ENCODE measurements around the gene MRPS34.

Gene MRPS34

DNA sequence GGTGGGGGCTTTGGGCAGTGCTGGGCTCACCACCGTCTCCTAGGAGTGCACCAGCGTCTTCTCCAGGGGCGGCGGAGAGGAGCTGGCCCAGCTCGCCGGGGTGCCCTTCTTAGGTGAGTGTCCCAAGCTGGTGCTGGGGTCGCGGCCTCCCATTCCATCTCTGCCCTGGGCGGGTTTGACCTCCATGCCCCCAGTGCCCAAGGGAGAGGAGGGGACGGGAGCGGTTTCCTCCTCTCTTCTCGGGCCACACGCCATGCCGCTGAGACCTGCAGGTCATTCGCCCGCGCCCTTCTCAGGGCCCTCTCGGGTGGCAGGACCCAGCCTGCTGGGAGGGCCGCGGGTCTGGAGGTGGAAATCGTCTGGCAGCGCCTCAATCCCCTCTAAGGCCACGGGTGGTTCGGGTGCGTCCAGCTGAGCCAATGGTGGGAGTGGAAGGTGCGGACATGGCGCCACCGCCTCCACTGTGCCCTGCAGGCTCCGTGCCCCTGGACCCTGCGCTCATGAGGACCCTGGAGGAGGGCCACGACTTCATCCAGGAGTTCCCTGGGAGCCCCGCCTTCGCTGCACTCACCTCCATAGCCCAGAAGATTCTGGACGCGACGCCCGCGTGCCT, 15.3 kb upstream of the MRPS34 start:
- H3K4me3 ChIP-seq (ENCODE audit: low read depth, low read length, poor library complexity, severe bottlenecking) = no peak overlapping the region
- no peaks in the 10 kb centered on the region for H4K20me1 ChIP-seq (ENCODE audit: insufficient read depth, low read length)
- peaks cover 6% of the 10 kb centered on the region for H3K79me2 ChIP-seq (ENCODE audit: insufficient read depth, low read length)
- peaks cover 7% of the 10 kb centered on the region for H3K4me1 ChIP-seq (ENCODE audit: insufficient read depth, low read length, severe bottlenecking)
- no peak overlapping the region for H3K4me2 ChIP-seq (ENCODE audit: low read length)
- no peak for TF ChIP-seq EZH2 (IDR thresholded peaks at IDR 0.05; ENCODE audit: borderline replicate concordance, low read length)
- TF ChIP-seq, protein P1, sequence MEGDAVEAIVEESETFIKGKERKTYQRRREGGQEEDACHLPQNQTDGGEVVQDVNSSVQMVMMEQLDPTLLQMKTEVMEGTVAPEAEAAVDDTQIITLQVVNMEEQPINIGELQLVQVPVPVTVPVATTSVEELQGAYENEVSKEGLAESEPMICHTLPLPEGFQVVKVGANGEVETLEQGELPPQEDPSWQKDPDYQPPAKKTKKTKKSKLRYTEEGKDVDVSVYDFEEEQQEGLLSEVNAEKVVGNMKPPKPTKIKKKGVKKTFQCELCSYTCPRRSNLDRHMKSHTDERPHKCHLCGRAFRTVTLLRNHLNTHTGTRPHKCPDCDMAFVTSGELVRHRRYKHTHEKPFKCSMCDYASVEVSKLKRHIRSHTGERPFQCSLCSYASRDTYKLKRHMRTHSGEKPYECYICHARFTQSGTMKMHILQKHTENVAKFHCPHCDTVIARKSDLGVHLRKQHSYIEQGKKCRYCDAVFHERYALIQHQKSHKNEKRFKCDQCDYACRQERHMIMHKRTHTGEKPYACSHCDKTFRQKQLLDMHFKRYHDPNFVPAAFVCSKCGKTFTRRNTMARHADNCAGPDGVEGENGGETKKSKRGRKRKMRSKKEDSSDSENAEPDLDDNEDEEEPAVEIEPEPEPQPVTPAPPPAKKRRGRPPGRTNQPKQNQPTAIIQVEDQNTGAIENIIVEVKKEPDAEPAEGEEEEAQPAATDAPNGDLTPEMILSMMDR (IDR thresholded peaks at IDR 0.05; ENCODE audit: low read length) = no peak
- H3K9me3 ChIP-seq (ENCODE audit: low read length) = no peaks in the 10 kb centered on the region
- no peaks in the 10 kb centered on the region for H3K27me3 ChIP-seq (ENCODE audit: insufficient read depth, low read length)
- H2AFZ ChIP-seq (ENCODE audit: low read length) = no peak overlapping the region
- H3K9me2 ChIP-seq (ENCODE audit: low read depth, low read length) = no peaks in the 10 kb centered on the region
- no peak overlapping the region for H3K9ac ChIP-seq (ENCODE audit: low read length)
- H3F3A ChIP-seq (ENCODE audit: insufficient read depth, low read length) = no peaks in the 10 kb centered on the region
- H3K36me3 ChIP-seq (ENCODE audit: insufficient read depth, low read length) = peaks cover 42% of the 10 kb centered on the region
- H3K27ac ChIP-seq (ENCODE audit: low read depth, low read length, poor library complexity, severe bottlenecking) = no peak overlapping the region

DNA sequence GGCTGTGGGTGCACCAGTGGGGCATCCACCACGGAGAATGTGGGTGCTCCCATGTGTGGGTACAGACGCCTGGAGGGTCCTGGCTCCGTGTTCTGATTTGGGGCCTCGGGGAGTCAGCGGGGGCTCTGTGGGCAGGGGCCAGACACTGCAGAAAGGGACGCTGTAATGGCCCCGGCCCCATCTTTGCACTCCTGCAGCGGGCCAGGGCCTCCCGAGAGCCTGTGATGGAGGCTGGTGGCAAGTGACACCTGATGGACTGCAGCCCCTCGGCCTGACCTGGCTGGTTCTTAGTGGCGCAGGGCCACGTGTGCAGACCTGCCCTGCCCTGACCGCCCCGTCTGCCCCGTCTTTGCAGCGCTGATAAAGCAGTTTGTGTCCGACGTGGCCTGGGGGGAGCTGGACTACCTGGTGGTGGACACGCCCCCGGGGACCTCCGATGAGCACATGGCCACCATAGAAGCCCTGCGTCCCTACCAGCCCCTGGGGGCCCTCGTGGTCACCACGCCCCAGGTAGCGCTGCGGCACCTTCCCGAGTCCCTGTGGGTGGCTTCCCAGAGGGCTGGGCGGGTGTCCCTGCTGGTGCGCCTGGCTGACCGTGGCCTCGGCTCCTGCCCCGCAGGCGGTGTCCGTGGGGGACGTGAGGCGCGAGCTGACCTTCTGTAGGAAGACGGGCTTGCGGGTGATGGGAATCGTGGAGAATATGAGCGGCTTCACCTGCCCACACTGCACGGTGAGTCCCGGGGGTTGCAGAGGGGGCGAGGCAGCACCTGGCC, 14.6 kb upstream of the MRPS34 start:
- Histone ChIP-seq H3K9ac (ENCODE audit: low read length) (no peak overlapping the region), H3K36me3 (ENCODE audit: insufficient read depth, low read length) (peaks cover 42% of the 10 kb centered on the region), H3K9me3 (ENCODE audit: low read length) (no peaks in the 10 kb centered on the region), H3K9me2 (ENCODE audit: low read depth, low read length) (no peaks in the 10 kb centered on the region), H2AFZ (ENCODE audit: low read length) (no peak overlapping the region), H4K20me1 (ENCODE audit: insufficient read depth, low read length) (no peaks in the 10 kb centered on the region), H3K79me2 (ENCODE audit: insufficient read depth, low read length) (peaks cover 6% of the 10 kb centered on the region), H3K27me3 (ENCODE audit: insufficient read depth, low read length) (no peaks in the 10 kb centered on the region), H3K4me2 (ENCODE audit: low read length) (no peak overlapping the region), H3K4me3 (ENCODE audit: low read depth, low read length, poor library complexity, severe bottlenecking) (no peak overlapping the region), H3K27ac (ENCODE audit: low read depth, low read length, poor library complexity, severe bottlenecking) (no peak overlapping the region), H3K4me1 (ENCODE audit: insufficient read depth, low read length, severe bottlenecking) (peaks cover 7% of the 10 kb centered on the region), H3F3A (ENCODE audit: insufficient read depth, low read length) (no peaks in the 10 kb centered on the region)
- no peak for TF ChIP-seq EZH2 (IDR thresholded peaks at IDR 0.05; ENCODE audit: borderline replicate concordance, low read length)
- TF ChIP-seq, protein P1 (IDR thresholded peaks at IDR 0.05; ENCODE audit: low read length) = no peak

DNA sequence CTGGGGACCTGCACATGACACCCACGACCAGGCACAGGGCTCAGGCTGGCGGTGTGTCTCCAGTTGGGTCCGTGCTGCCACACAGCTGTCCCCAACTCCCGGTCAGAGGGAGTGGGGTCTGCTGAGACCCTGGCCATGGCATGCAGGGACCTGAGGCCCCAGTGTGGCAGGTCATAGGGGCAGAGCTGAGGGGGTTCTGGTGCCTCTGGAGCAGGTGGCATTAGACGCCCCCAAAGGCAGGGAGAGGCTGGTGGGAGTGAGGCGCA, 14.1 kb upstream of the MRPS34 start:
- Histone ChIP-seq H3K4me2 (ENCODE audit: low read length) (no peak overlapping the region), H3K4me1 (ENCODE audit: insufficient read depth, low read length, severe bottlenecking) (peaks cover 7% of the 10 kb centered on the region), H3K9me2 (ENCODE audit: low read depth, low read length) (no peaks in the 10 kb centered on the region), H3F3A (ENCODE audit: insufficient read depth, low read length) (no peaks in the 10 kb centered on the region), H3K9me3 (ENCODE audit: low read length) (no peaks in the 10 kb centered on the region), H3K36me3 (ENCODE audit: insufficient read depth, low read length) (peaks cover 42% of the 10 kb centered on the region), H2AFZ (ENCODE audit: low read length) (no peak overlapping the region), H3K79me2 (ENCODE audit: insufficient read depth, low read length) (peaks cover 6% of the 10 kb centered on the region), H3K4me3 (ENCODE audit: low read depth, low read length, poor library complexity, severe bottlenecking) (no peak overlapping the region), H4K20me1 (ENCODE audit: insufficient read depth, low read length) (no peaks in the 10 kb centered on the region), H3K9ac (ENCODE audit: low read length) (no peak overlapping the region), H3K27me3 (ENCODE audit: insufficient read depth, low read length) (no peaks in the 10 kb centered on the region), H3K27ac (ENCODE audit: low read depth, low read length, poor library complexity, severe bottlenecking) (no peak overlapping the region)
- TF ChIP-seq, protein P1 (IDR thresholded peaks at IDR 0.05; ENCODE audit: low read length) = no peak
- no peak for TF ChIP-seq EZH2 (IDR thresholded peaks at IDR 0.05; ENCODE audit: borderline replicate concordance, low read length)

All from OCI-LY1 (cell line).